ENCODE measurements around the gene SLC12A8.

DNA sequence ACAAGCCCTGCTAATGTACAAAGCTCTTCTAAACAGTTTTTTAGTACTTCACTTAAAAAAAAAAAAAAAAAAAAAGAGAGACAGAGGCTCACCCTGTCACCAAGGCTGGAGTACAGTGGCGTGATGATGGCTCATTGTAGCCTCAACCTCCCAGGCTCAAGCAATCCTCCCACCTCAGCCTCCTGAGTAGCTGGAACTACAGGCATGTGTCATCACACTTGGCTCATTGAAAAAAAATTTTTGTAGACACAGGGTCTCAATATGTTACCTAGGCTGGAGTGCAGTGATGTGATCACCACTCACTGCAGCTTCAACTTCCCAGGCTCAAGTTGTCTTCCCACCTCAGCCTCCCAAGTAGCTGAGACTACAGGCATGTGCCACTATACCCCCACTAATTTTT, 109.1 kb downstream of the SLC12A8 start:
- TF ChIP-seq, protein P1, sequence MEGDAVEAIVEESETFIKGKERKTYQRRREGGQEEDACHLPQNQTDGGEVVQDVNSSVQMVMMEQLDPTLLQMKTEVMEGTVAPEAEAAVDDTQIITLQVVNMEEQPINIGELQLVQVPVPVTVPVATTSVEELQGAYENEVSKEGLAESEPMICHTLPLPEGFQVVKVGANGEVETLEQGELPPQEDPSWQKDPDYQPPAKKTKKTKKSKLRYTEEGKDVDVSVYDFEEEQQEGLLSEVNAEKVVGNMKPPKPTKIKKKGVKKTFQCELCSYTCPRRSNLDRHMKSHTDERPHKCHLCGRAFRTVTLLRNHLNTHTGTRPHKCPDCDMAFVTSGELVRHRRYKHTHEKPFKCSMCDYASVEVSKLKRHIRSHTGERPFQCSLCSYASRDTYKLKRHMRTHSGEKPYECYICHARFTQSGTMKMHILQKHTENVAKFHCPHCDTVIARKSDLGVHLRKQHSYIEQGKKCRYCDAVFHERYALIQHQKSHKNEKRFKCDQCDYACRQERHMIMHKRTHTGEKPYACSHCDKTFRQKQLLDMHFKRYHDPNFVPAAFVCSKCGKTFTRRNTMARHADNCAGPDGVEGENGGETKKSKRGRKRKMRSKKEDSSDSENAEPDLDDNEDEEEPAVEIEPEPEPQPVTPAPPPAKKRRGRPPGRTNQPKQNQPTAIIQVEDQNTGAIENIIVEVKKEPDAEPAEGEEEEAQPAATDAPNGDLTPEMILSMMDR (IDR thresholded peaks at IDR 0.05) = no peak
- no peak for TF ChIP-seq EZH2 (IDR thresholded peaks at IDR 0.05; ENCODE audit: borderline replicate concordance, insufficient read depth, low read depth, low read length, poor library complexity, severe bottlenecking)

Data from B cell (primary cell).